GM18511 (cell line): ENCODE results near the gene ZNF775.

Experiments used
- ATAC-seq: cut with Tn5 transposase; IDR thresholded peaks from one replicate; pipeline ENCODE4 v1.9.1; 2021; ENCODE audit warnings: mild to moderate bottlenecking, moderate library complexity; ENCODE audit not compliant: unreplicated experiment

Gene ZNF775

GRCh38 chr7:150378853-150379440 is at the start of gene ZNF775:
TSS of gene ZNF775 (plus strand) at chr7:150379330. CDS start at chr7:150388471, 9,141 bp downstream.
- peak; percentile 81 for ATAC-seq

GRCh38 chr7:150329331-150330120 is 49.6 kb upstream of the ZNF775 start:
- ATAC-seq, result no peak

GRCh38 chr7:150330211-150330885 is 48.8 kb upstream of the ZNF775 start:
- ATAC-seq, result no peak

GRCh38 chr7:150332852-150333635 is 46.1 kb upstream of the ZNF775 start:
- ATAC-seq, result no peak

- ATAC-seq, result no peak
Measured at GRCh38 chr7:150333659-150334058, 45.5 kb upstream of the ZNF775 start.

- no peak for ATAC-seq
Measured at GRCh38 chr7:150334108-150334507, 45.0 kb upstream of the ZNF775 start.

- ATAC-seq, result no peak
Measured at GRCh38 chr7:150335108-150335773, 43.9 kb upstream of the ZNF775 start.

GRCh38 chr7:150335774-150336112 is 43.4 kb upstream of the ZNF775 start:
- no peak for ATAC-seq

- ATAC-seq, result no peak
Measured at GRCh38 chr7:150336746-150337145, 42.4 kb upstream of the ZNF775 start.

- ATAC-seq, result no peak
Measured at GRCh38 chr7:150337179-150337578, 42.0 kb upstream of the ZNF775 start.

- ATAC-seq, result no peak
Measured at GRCh38 chr7:150337659-150338081, 41.5 kb upstream of the ZNF775 start.

GRCh38 chr7:150338166-150338829 is 40.8 kb upstream of the ZNF775 start:
- no peak for ATAC-seq

- peak; percentile 69 for ATAC-seq
Measured at GRCh38 chr7:150339409-150339809, 39.7 kb upstream of the ZNF775 start.

GRCh38 chr7:150340024-150340749 is 38.9 kb upstream of the ZNF775 start:
- ATAC-seq, result no peak

GRCh38 chr7:150340875-150341262 is 38.3 kb upstream of the ZNF775 start:
- ATAC-seq, result no peak

- no peak for ATAC-seq
Measured at GRCh38 chr7:150341263-150342120, 37.6 kb upstream of the ZNF775 start, which contains the start of gene RARRES2. TSS of gene RARRES2 (minus strand) at chr7:150341629. CDS start at chr7:150340609, 1,020 bp downstream.

GRCh38 chr7:150342121-150342408 is 37.1 kb upstream of the ZNF775 start:
- no peak for ATAC-seq

- ATAC-seq, result no peak
Measured at GRCh38 chr7:150343225-150343624, 35.9 kb upstream of the ZNF775 start.

- ATAC-seq, result no peak
Measured at GRCh38 chr7:150344299-150344698, 34.8 kb upstream of the ZNF775 start.
